ENCODE data around the gene THEM5.

DNA sequence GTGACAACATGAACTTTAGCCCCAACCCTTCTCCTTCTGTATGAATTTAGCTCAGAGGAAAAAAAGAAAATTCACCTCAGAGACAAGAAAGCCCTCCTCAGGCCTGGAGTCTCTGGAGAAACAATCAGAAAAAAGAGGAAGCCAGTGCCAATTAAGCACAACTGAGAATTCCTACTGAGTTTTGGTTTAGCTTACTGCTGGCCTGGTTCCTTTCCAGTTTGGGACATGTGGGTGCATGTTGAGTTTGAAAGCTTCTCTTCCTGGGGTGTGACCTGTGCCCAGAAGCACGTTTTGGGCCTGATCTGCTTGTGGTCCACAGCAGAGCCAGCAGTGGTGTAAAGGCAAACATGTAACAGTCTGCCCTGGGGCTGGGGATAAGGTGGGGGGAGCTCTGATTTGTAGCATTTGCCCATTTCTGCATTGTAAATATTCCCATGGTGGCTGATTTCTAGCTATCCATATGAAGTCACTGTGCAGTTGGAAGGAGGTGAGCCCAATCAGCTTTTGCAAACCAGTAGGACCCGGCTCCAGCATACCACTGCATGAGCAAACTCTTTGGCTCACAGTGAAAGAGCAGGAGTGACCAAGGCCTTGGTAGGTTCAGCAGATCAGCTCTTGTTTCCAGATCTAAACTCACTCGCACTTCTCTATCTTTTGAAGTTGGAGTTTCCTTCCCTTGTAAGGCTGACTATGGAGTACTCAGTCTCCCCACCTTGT, 4.7 kb upstream of the THEM5 start:
- no peak for TF ChIP-seq GATA2 (IDR thresholded peaks at IDR 0.05; ENCODE audit: low read depth, low read length)
- TF ChIP-seq GATA3 (IDR thresholded peaks at IDR 0.05; ENCODE audit: low read depth, low read length) = no peak
